PC-9 (cell line): ENCODE measurements around the gene MMP25. TPM values are rescaled to one million over a fixed set of nuclear protein-coding genes. Genes with fewer than 3 reads are reported as not detected.

ENCODE experiments used
- BruUV-seq: library from RNA; stranded (reverse); fragments of 400-500 nt; replicated peaks from 2 replicates; lab custom pipeline; 2021; lab: Mats Ljungman, UMichigan
- CTCF ChIA-PET: fragments of 300-600 bp; sonication (Branson Sonifier 250); formaldehyde crosslinking; loops from one replicate; lab custom pipeline; 2022; ENCODE audit warnings: antibody characterized with exemption; lab: Charles Lee
- POLR2A ChIA-PET: fragments of 300-600 bp; sonication (Branson Sonifier 250); formaldehyde crosslinking; loops from one replicate; lab custom pipeline; 2022; ENCODE audit warnings: antibody characterized with exemption; ENCODE audit not compliant: unreplicated experiment; lab: Charles Lee
- DNase-seq, 2 experiments: peaks; one replicate each; pipeline versions ENCODE4 v3.0.0 to v3.0.0-alpha.2; 2015 to 2022; ENCODE audit warnings: mixed read lengths in 1 of 2
- H2AFZ ChIP-seq: fragments of 200-600 bp; sonication (generic); 2 replicates; pipeline ENCODE4 v1.8.1; 2017; ENCODE audit warnings: antibody characterized with exemption
- H3F3A ChIP-seq: fragments of 200-600 bp; sonication (generic); 2 replicates; pipeline ENCODE4 v1.8.1; 2017; ENCODE audit warnings: antibody characterized with exemption, mild to moderate bottlenecking, low read depth; ENCODE audit not compliant: insufficient read depth
- H3K27ac ChIP-seq: fragments of 200-600 bp; sonication (generic); 2 replicates; pipeline ENCODE4 v1.6.1; 2016; ENCODE audit warnings: mixed run types
- H3K27me3 ChIP-seq: fragments of 200-600 bp; sonication (generic); 2 replicates; pipeline ENCODE4 v1.6.1; 2016; ENCODE audit warnings: low read depth, mixed run types; ENCODE audit not compliant: insufficient read depth
- H3K36me3 ChIP-seq: fragments of 200-600 bp; sonication (generic); 2 replicates; pipeline ENCODE4 v1.6.1; 2016; ENCODE audit warnings: low read depth, mixed run types
- H3K4me1 ChIP-seq: fragments of 200-600 bp; sonication (generic); replicated peaks from 2 replicates; pipeline ENCODE4 v1.6.1; 2016; ENCODE audit warnings: mixed run types; ENCODE audit not compliant: insufficient read depth
- H3K4me2 ChIP-seq: fragments of 200-600 bp; sonication (generic); 2 replicates; pipeline ENCODE4 v1.6.1; 2017; ENCODE audit warnings: mixed run types
- H3K4me3 ChIP-seq: fragments of 200-600 bp; sonication (generic); 2 replicates; pipeline ENCODE4 v1.6.1; 2016; ENCODE audit warnings: mixed run types
- H3K79me2 ChIP-seq: fragments of 200-600 bp; sonication (generic); 2 replicates; pipeline ENCODE4 v1.6.1; 2017; ENCODE audit warnings: low read depth, mixed run types
- H3K9me2 ChIP-seq: fragments of 200-600 bp; sonication (generic); 2 replicates; pipeline ENCODE4 v1.8.1; 2017; ENCODE audit warnings: mild to moderate bottlenecking; ENCODE audit not compliant: insufficient read depth
- H3K9me3 ChIP-seq: fragments of 200-600 bp; sonication (generic); 2 replicates; pipeline ENCODE4 v1.8.1; 2016; ENCODE audit warnings: low read depth; ENCODE audit not compliant: insufficient read depth
- H4K20me1 ChIP-seq: fragments of 200-600 bp; sonication (generic); 2 replicates; pipeline ENCODE4 v1.8.1; 2017; ENCODE audit not compliant: insufficient read depth
- EZH2 ChIP-seq: fragments of 200-600 bp; sonication (generic); IDR thresholded peaks from 2 replicates; pipeline ENCODE4 v1.8.0; 2017; ENCODE audit warnings: antibody characterized with exemption, low read depth
- intact Hi-C: fragments of 100-400 bp; cut with micrococcal nuclease; formaldehyde crosslinking; loops from one replicate; pipeline ENCODE4 v1.10.0; 2022; ENCODE audit not compliant: unreplicated experiment
- total RNA-seq: library from RNA; stranded (reverse); gene quantifications from 2 replicates; pipeline ENCODE4 v1.2.3, GENCODE V29; 2021
- TF ChIP-seq, protein P1 (sequence below): fragments of 200-600 bp; sonication (generic); conservative IDR thresholded peaks from 2 replicates; pipeline ENCODE4 v1.6.1; 2017; ENCODE audit warnings: mixed run types, antibody characterized with exemption, mild to moderate bottlenecking, moderate library complexity

MMP25 gene
- total RNA-seq, 1 experiment from 2014 or later: 0.83 TPM

DNA sequence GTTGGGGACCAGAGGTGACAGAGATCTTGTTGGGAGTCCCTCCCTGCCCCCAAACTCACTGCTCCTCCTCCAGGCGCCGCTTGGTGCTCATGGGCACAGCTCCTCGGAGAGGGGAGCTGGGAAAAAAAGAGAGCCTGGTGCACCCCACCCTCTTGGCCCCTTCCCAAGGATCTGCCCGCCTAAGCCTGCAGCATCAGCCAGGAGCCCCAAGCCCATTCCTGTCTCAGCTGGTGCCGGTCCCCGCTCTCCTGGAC lies 23.0 kb upstream of the MMP25 start:
- Histone ChIP-seq H3K36me3 (peaks cover 11% of the 10 kb centered on the region), H3K27me3 (no peaks in the 10 kb centered on the region), H3F3A (peaks cover 51% of the 10 kb centered on the region), H3K4me3 (peak overlapping the region; percentile 76), H3K27ac (peak overlapping the region; percentile 97), H3K79me2 (peaks cover 28% of the 10 kb centered on the region), H3K4me2 (peak overlapping the region; percentile 100), H3K9me2 (no peaks in the 10 kb centered on the region), H3K9me3 (no peaks in the 10 kb centered on the region), H3K4me1 (peaks cover 13% of the 10 kb centered on the region), H2AFZ (no peak overlapping the region), H4K20me1 (peaks cover 10% of the 10 kb centered on the region)
- ChIA-PET POLR2A (interaction anchor here (0.6 to 5.1 kb wide), 13 partner anchors 8 to 1441 kb away, joined by 3 to 87 read pairs (median 5); partner anchors contain the start of genes CLDN9 and ZNF213), CTCF (interaction anchor here (0.6 to 1.8 kb wide), 3 partner anchors 16 to 34 kb away, joined by 3 to 8 read pairs (median 4); no protein-coding TSS in a partner anchor)
- TF ChIP-seq, protein P1, sequence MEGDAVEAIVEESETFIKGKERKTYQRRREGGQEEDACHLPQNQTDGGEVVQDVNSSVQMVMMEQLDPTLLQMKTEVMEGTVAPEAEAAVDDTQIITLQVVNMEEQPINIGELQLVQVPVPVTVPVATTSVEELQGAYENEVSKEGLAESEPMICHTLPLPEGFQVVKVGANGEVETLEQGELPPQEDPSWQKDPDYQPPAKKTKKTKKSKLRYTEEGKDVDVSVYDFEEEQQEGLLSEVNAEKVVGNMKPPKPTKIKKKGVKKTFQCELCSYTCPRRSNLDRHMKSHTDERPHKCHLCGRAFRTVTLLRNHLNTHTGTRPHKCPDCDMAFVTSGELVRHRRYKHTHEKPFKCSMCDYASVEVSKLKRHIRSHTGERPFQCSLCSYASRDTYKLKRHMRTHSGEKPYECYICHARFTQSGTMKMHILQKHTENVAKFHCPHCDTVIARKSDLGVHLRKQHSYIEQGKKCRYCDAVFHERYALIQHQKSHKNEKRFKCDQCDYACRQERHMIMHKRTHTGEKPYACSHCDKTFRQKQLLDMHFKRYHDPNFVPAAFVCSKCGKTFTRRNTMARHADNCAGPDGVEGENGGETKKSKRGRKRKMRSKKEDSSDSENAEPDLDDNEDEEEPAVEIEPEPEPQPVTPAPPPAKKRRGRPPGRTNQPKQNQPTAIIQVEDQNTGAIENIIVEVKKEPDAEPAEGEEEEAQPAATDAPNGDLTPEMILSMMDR: no peak
- TF ChIP-seq EZH2: no peak
- BruUV-seq: no TSS peak
- DNase-seq: peak; percentile 86 to 89
- intact Hi-C loops: loop anchor here (1.0 to 2.0 kb wide), 2 partner anchors 43 to 53 kb away; partner anchors contain the start of gene PKMYT1

DNA sequence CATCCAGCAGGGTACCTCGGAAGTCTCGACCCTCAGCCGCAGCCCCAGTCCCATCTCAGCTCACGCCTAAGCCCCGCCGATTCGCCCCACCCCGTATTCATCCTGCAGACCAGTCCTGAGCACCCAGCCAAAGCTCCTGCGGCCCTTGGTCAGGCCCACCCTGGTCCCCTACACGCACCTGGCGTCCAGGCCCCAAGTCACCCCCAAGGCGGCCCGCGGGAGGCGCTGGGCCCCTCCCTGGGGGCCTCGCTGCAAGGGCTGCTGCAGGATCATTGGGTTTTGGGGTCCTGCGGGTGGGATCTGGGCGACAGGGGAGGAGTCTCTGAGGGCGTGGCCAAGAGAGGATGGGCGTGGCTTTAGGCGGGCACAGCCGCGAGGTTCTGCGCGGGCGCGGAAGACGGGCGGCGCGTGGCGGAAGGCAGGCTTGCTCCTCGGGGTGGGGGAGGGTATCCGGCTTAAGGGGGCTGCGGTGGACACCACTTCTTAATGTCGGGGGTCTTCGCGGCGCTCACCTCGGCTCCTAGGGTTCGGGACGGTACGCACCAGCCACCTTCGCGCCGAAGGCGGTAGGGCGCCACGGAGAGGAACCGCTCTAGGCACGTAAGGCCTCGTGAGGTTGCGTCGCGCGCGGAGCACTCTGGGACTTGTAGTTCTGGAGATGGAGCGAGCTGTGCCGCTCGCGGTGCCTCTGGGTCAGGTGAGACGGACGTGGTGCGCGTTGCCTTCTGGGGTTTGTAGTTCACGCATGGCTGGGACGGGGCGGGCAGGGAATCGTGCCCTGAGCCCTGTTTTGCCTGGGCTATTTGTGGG lies 22.5 kb upstream of the MMP25 start, which contains the start of the genes HCFC1R1 and THOC6:
TSS of gene HCFC1R1 (minus strand) at position 274 of the 810 bp plus-strand sequence. CDS start at position 273, 1 bp downstream.
TSS of gene THOC6 (plus strand) at position 367 of the 810 bp plus-strand sequence. CDS start at position 659, 292 bp downstream.
- CTCF ChIA-PET: interaction anchor here (0.5 to 1.8 kb wide), 3 partner anchors 17 to 137 kb away, joined by 3 to 8 read pairs (median 3); no protein-coding TSS in a partner anchor
- H3F3A ChIP-seq: peaks cover 51% of the 10 kb centered on the region
- peak; percentile 93 to 98 for DNase-seq
- H3K4me3 ChIP-seq: peak within 1 kb of the TSS; percentile 76
- TF ChIP-seq, protein P1: no peak
- TF ChIP-seq EZH2: no peak
- intact Hi-C loops: loop anchor here (1.0 to 2.0 kb wide), 2 partner anchors 43 to 54 kb away; partner anchors contain the start of gene PKMYT1
- peaks cover 10% of the 10 kb centered on the region for H4K20me1 ChIP-seq
- H3K36me3 ChIP-seq: peaks cover 11% of the 10 kb centered on the region
- no peaks in the 10 kb centered on the region for H3K27me3 ChIP-seq
- H3K27ac ChIP-seq: peak within 1 kb of the TSS; percentile 97
- no peak within 1 kb of the TSS for H2AFZ ChIP-seq
- H3K4me1 ChIP-seq: peaks cover 13% of the 10 kb centered on the region
- no peaks in the 10 kb centered on the region for H3K9me2 ChIP-seq
- POLR2A ChIA-PET: interaction anchor here (0.5 to 5.1 kb wide), 10 partner anchors 9 to 1584 kb away, joined by 3 to 87 read pairs (median 6); partner anchors contain the start of genes CLDN9 and ZNF213
- H3K9me3 ChIP-seq: no peaks in the 10 kb centered on the region
- peaks cover 28% of the 10 kb centered on the region for H3K79me2 ChIP-seq
- H3K4me2 ChIP-seq: peak within 1 kb of the TSS; percentile 100
- BruUV-seq: no TSS peak
